Erythroblast (primary cell): ENCODE data around the gene NHLRC2.

Experiments used
- DNase-seq, 2 experiments: peaks; one replicate each; lab custom pipeline; 2025; lab: John Stamatoyannopoulos, UW
- GATA1 ChIP-seq: IDR thresholded peaks from 2 replicates; pipeline ENCODE4 v1.6.1; 2011; ENCODE audit warnings: low read depth, mild to moderate bottlenecking, control low read depth, low read length, moderate library complexity
- POLR2A ChIP-seq: IDR thresholded peaks from 2 replicates; pipeline ENCODE4 v1.6.1; 2011; ENCODE audit warnings: mild to moderate bottlenecking, low read length

NHLRC2 gene

DNA sequence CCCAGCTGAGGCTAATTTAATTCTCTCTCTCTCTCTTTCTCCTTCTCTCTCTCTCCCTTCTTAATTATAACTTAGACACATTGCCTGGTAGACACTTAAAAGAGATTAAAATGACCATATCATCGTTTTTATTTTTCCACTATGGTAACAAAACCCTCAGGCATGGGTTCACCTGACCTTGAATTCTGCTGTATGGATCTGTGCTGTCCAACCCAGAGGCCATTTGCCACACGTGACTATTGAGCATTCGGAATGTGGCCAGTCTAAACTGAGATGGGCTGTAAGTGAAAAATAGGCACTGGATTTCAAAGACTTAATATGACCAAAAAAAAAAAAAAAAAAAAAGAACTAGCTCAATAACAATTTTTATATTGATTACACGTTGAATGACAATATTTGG lies 93.6 kb downstream of the NHLRC2 start:
- no peak for TF ChIP-seq POLR2A
- no peak for TF ChIP-seq GATA1

DNA sequence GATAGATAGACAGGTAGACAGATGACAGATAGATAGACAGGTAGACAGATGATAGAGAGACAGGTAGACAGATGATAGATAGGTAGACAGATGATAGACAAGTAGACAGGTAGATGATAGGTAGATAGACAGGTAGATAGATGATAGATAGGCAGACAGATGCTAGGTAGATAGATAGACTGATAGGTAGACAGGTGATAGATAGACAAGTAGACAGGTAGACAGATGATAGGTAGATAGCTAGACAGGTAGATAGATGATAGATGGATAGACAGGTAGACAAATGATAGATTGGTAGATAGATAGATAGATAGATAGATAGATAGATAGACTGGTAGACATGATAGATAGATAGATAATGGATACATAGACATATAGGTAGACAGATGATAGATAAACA lies 95.8 kb downstream of the NHLRC2 start:
- no peak for DNase-seq
- TF ChIP-seq POLR2A (no peak), GATA1 (no peak)

More for the DNA sequence above, 93.6 kb downstream of the NHLRC2 start:
- no peak for DNase-seq

DNA sequence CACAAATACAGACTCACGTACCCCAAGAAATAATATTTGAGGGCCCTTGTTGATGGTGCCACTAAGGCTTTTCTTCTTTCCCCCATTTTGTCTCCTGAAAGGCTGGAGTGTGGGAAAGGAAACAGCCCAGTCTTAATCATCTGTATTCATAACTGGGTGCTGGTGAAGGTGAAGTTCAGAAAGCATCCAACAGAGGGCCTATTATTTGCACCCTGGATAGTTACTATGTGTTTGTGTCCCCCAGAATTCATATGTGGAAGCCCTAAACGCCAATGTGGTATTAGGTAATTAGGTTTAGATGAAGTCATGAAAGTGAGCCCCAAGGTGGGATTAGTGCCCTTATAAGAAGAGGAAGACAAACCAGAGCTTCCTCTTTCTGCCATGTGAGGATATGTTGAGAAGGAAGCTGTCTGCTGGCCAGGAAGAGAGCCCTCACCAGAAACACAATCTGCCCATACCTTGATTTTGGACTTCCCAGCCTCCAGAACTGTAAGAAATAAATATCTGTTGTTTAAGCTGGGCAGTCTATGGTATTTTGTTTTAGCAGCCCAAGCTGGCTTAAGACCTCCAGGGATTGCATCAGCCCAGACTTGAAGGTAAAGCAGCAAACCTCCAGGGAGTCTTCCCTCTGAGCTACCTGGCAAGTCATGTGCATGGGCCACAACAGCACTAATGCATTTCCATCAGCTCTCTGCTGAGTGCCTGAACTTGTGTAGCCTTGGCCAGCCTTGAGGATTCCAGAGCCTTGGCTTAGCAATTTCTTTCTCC lies 99.2 kb downstream of the NHLRC2 start:
- peak in 1 of 2 experiments; percentile 12 for DNase-seq
- TF ChIP-seq GATA1 (no peak), POLR2A (no peak)

DNA sequence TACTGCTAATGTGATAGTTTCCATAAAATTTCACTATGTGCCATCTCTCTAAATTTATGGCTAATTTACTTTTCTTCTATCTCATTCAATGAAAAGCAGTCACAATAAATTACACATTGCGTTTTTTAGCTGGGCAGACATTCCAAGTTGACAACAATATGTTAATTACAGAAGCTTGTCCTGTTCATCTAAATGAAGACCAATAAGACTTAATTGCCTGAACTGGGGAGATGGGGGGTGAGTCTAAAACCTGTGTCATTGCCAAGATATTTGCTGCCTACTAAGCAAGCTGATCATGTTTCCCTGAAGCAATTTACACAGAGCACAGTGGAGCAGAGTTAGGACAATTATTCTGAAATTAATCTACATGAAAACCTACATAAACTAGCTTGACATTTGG lies 99.9 kb downstream of the NHLRC2 start:
- no peak for DNase-seq
- TF ChIP-seq POLR2A (no peak), GATA1 (no peak)

DNA sequence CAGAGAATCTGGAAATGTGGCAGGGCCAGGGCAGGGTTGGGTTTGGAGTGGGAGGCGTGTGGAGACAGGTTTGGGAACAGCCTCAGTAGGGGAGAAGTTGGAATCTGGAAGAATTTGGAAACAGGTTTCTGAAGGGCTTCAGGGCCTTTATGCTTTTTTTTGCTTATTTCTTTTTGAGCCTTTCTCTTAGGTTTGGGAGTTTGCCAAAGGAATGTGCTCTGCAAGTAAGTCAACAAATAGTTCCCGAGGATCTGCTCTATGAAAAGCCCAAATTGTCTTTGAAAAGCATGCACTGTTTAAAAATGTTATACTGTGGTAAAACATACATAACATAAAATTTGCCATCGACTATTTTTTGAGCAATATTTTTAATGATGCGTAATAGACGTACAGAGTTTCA lies 102.6 kb downstream of the NHLRC2 start:
- no peak for TF ChIP-seq POLR2A
- no peak for TF ChIP-seq GATA1
- no peak for DNase-seq

DNA sequence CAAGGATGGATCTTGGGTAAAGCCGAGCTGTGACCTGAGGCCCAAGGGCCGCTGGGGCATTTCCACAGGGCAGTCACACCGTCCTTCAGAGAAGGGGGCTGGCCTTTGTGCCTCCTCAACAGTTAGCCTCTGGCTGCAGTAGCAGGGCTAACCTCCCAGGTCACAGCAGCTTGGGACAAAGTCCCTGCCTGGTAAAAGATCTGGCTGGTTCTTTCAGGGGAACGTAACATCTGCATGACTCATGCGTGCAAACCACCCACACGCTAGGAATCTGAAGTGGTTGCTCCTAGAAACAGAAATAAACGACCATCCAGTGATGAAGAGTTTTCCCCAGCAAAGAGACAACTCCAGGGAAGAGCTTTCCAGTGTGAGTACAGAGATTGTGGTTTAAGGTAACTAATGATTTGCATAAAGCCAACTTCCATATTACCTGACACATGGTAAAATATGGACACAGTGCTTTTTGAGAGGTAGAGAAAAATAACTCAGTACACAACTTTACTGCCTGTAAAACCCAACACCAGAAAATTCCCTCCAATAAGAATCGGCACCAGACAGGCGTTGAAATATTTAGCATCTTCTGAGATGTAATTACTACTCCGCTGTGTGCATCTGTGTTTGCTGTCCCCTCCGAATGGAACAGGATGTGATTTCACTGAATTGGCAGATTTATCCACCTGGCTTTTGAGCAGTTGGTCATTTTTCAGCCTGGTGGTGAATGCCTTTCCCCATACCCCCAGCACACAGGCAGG lies 104.3 kb downstream of the NHLRC2 start:
- TF ChIP-seq POLR2A (no peak), GATA1 (no peak)
- no peak for DNase-seq

DNA sequence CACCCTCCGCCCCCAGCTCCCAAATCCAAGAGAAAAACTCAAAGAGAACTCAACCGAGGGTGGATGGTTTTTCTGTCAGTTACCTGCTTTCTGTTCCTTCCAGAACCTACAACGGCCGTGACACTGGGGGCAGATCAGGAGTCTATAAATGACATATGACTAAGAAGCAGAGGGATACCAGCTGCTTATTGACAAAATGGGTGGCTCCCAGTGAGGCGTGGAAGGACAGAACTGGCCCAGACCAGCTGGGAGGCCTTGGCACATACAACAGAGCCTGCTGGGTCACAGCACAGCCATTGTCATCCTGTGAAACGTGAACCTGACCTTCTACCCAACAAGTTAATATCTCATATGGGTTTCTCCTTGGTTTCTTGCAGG lies 104.9 kb downstream of the NHLRC2 start:
- no peak for DNase-seq
- TF ChIP-seq GATA1 (no peak), POLR2A (no peak)

DNA sequence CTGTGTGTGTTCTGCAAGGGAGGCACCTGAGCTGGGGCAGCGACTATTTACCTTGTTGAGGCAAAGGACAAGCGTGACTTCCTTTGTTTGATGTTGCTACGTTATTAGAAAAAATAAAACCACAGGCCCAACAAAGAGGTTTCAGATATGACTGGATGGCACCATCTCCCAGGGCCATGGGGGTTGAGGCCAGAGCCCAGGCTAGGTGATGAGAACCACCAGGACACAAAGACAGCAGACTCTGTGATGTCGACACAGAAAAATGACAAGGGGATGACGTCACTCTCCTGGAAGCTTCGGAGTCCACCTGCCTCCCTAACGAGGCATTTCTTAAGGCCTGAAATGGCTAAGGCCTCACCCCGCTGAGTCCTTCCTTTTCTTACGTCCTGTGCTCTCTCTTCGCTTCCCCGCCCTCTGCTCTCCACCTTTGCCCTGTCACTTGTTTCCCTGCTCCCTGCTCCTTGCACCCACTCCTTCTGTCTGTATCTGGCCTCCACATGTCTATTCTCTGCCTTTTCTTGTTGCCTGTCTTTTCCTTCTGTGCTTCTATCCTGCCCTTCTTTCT lies 106.2 kb downstream of the NHLRC2 start:
- no peak for DNase-seq
- no peak for TF ChIP-seq GATA1
- TF ChIP-seq POLR2A = no peak

DNA sequence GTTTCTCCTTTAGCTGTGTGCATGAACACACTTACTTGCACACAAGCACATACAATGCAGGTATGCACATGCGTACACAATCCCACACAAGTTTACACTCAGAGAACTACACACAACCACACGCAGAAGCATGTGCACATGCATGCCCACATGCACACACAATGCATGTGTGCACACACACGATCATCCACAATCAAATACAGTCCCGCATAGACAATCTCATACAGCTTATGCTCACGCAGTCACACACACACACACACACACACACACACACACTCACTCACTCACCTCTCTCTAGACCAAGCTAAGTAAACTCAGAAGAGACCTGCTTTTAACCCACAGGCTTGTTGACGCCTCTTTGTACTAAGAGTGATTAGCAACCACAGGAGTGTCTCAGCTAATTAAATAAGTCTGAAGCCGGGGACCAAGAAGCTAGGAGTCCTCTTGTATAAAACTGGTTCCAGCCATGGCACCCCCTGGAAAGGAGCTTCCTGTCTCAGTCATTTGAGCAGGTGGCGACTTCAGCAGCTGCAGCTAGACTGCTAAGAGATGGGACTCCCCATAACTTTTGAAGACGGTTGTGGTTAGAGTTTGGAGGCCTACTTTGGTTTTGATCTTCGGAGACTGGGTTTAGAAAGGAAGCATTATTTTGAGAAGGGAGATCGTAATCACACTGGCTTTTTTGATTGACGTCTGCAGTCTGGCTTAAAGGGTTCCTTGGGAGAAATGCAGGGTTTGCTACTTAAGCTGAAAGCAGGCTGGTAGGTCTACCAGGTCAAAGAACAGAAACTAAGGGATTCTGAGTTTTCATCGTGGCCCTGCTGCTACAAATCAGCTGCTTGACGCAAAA lies 106.9 kb downstream of the NHLRC2 start:
- TF ChIP-seq GATA1 (no peak), POLR2A (no peak)
- no peak for DNase-seq

DNA sequence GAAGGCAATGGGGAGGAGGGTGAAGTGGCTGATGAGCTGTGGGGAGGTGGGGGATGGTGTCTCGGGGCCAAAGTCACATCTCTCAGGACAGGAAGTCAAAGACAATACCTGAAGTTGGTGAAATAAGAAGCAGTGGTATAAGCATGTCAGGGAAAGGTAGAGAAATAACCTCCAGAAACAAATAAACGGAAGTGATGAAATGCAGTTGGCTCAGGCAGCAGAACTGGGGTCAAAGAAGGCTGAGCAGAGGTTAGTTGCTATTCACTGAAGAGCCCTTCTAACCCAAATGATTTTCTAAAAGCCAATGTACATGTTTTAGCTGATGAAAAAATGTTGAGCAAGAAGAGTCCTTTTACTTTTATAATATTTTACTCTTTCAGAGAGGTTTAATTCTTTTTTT lies 110.6 kb downstream of the NHLRC2 start:
- TF ChIP-seq POLR2A (no peak), GATA1 (no peak)
- no peak for DNase-seq

DNA sequence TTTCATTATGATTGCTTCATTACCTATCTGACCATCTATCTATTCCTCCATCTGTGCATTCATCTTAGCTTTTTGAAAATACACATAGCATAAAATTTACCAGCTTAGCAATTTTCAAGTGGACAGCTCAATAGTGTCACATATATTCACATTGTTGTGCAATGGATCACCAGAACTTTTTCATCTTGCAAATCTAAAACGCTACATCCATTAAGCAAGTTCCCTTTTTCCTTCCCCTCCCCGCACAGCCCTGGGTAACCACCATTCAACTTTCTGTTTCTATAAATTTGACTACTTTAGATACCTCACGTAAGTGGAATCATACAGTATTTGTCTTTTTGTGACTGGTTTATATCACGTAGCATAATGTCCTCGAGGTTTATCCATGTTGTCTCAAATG lies 111.2 kb downstream of the NHLRC2 start:
- TF ChIP-seq POLR2A (no peak), GATA1 (no peak)
- no peak for DNase-seq
